ENCODE measurements around the gene SNTG2.
"Not testable (repeated sequence)": the region's sequence is repeated elsewhere in the genome, so short reads cannot be mapped to it uniquely, and the experiment has no call there.

Gene SNTG2

GRCh38 chr2:1078326-1078725 is 127.7 kb downstream of the SNTG2 start:
- H3K9ac ChIP-seq (ENCODE audit: low read depth, low read length), result no peak overlapping the region
- no peaks in the 10 kb centered on the region for H3K9me3 ChIP-seq (ENCODE audit: control insufficient read depth, insufficient read depth, low read length)
- no peaks in the 10 kb centered on the region for H3K4me1 ChIP-seq (ENCODE audit: insufficient read depth, low read length)
- no peaks in the 10 kb centered on the region for H3K36me3 ChIP-seq (ENCODE audit: insufficient read depth, low read length)

- Histone ChIP-seq H3K9ac (ENCODE audit: low read depth, low read length) (no peak overlapping the region), H3K4me1 (ENCODE audit: insufficient read depth, low read length) (no peaks in the 10 kb centered on the region), H3K36me3 (ENCODE audit: insufficient read depth, low read length) (no peaks in the 10 kb centered on the region), H3K9me3 (ENCODE audit: control insufficient read depth, insufficient read depth, low read length) (no peaks in the 10 kb centered on the region)
These were observed 129.5 kb downstream of the SNTG2 start for GRCh38 chr2:1079873-1080799.

- Histone ChIP-seq H3K9me3 (ENCODE audit: control insufficient read depth, insufficient read depth, low read length) (no peaks in the 10 kb centered on the region), H3K36me3 (ENCODE audit: insufficient read depth, low read length) (no peaks in the 10 kb centered on the region), H3K9ac (ENCODE audit: low read depth, low read length) (no peak overlapping the region), H3K4me1 (ENCODE audit: insufficient read depth, low read length) (no peaks in the 10 kb centered on the region)
These were observed 131.0 kb downstream of the SNTG2 start for GRCh38 chr2:1081451-1082225.

GRCh38 chr2:1082456-1083205 is 132.0 kb downstream of the SNTG2 start:
- no peaks in the 10 kb centered on the region for H3K36me3 ChIP-seq (ENCODE audit: insufficient read depth, low read length)
- no peaks in the 10 kb centered on the region for H3K9me3 ChIP-seq (ENCODE audit: control insufficient read depth, insufficient read depth, low read length)
- no peak overlapping the region for H3K9ac ChIP-seq (ENCODE audit: low read depth, low read length)
- no peaks in the 10 kb centered on the region for H3K4me1 ChIP-seq (ENCODE audit: insufficient read depth, low read length)

GRCh38 chr2:1088192-1088860 is 137.7 kb downstream of the SNTG2 start:
- Histone ChIP-seq H3K4me1 (ENCODE audit: insufficient read depth, low read length) (no peaks in the 10 kb centered on the region), H3K9me3 (ENCODE audit: control insufficient read depth, insufficient read depth, low read length) (no peaks in the 10 kb centered on the region), H3K36me3 (ENCODE audit: insufficient read depth, low read length) (no peaks in the 10 kb centered on the region), H3K9ac (ENCODE audit: low read depth, low read length) (no peak overlapping the region)

- H3K4me1 ChIP-seq (ENCODE audit: insufficient read depth, low read length), result no peaks in the 10 kb centered on the region
- no peaks in the 10 kb centered on the region for H3K9me3 ChIP-seq (ENCODE audit: control insufficient read depth, insufficient read depth, low read length)
- no peak overlapping the region for H3K9ac ChIP-seq (ENCODE audit: low read depth, low read length)
- H3K36me3 ChIP-seq (ENCODE audit: insufficient read depth, low read length), result no peaks in the 10 kb centered on the region
These were observed 138.3 kb downstream of the SNTG2 start for GRCh38 chr2:1088940-1089339.

- Histone ChIP-seq H3K36me3 (ENCODE audit: insufficient read depth, low read length) (no peaks in the 10 kb centered on the region), H3K9ac (ENCODE audit: low read depth, low read length) (no peak overlapping the region), H3K4me1 (ENCODE audit: insufficient read depth, low read length) (no peaks in the 10 kb centered on the region), H3K9me3 (ENCODE audit: control insufficient read depth, insufficient read depth, low read length) (no peaks in the 10 kb centered on the region)
These were observed 141.4 kb downstream of the SNTG2 start for GRCh38 chr2:1091895-1092585.

GRCh38 chr2:1093668-1094067 is 143.0 kb downstream of the SNTG2 start:
- H3K36me3 ChIP-seq (ENCODE audit: insufficient read depth, low read length); H3K4me1 ChIP-seq (ENCODE audit: insufficient read depth, low read length); H3K9me3 ChIP-seq (ENCODE audit: control insufficient read depth, insufficient read depth, low read length); H3K9ac ChIP-seq (ENCODE audit: low read depth, low read length): not testable (repeated sequence)

- Histone ChIP-seq H3K4me1 (ENCODE audit: insufficient read depth, low read length) (no peaks in the 10 kb centered on the region), H3K36me3 (ENCODE audit: insufficient read depth, low read length) (no peaks in the 10 kb centered on the region), H3K9me3 (ENCODE audit: control insufficient read depth, insufficient read depth, low read length) (no peaks in the 10 kb centered on the region), H3K9ac (ENCODE audit: low read depth, low read length) (no peak overlapping the region)
These were observed 146.5 kb downstream of the SNTG2 start for GRCh38 chr2:1097101-1097500.

- Histone ChIP-seq H3K9me3 (ENCODE audit: control insufficient read depth, insufficient read depth, low read length) (no peaks in the 10 kb centered on the region), H3K4me1 (ENCODE audit: insufficient read depth, low read length) (no peaks in the 10 kb centered on the region), H3K9ac (ENCODE audit: low read depth, low read length) (no peak overlapping the region), H3K36me3 (ENCODE audit: insufficient read depth, low read length) (no peaks in the 10 kb centered on the region)
These were observed 148.8 kb downstream of the SNTG2 start for GRCh38 chr2:1099418-1099817.

- Histone ChIP-seq H3K36me3 (ENCODE audit: insufficient read depth, low read length) (no peaks in the 10 kb centered on the region), H3K9ac (ENCODE audit: low read depth, low read length) (no peak overlapping the region), H3K4me1 (ENCODE audit: insufficient read depth, low read length) (no peaks in the 10 kb centered on the region), H3K9me3 (ENCODE audit: control insufficient read depth, insufficient read depth, low read length) (no peaks in the 10 kb centered on the region)
These were observed 150.5 kb downstream of the SNTG2 start for GRCh38 chr2:1101011-1101782.

GRCh38 chr2:1101982-1102590 is 151.4 kb downstream of the SNTG2 start:
- Histone ChIP-seq H3K36me3 (ENCODE audit: insufficient read depth, low read length) (no peaks in the 10 kb centered on the region), H3K9ac (ENCODE audit: low read depth, low read length) (no peak overlapping the region), H3K9me3 (ENCODE audit: control insufficient read depth, insufficient read depth, low read length) (no peaks in the 10 kb centered on the region), H3K4me1 (ENCODE audit: insufficient read depth, low read length) (no peaks in the 10 kb centered on the region)

GRCh38 chr2:1104364-1104763 is 153.7 kb downstream of the SNTG2 start:
- no peak overlapping the region for H3K9ac ChIP-seq (ENCODE audit: low read depth, low read length)
- no peaks in the 10 kb centered on the region for H3K9me3 ChIP-seq (ENCODE audit: control insufficient read depth, insufficient read depth, low read length)
- no peaks in the 10 kb centered on the region for H3K36me3 ChIP-seq (ENCODE audit: insufficient read depth, low read length)
- H3K4me1 ChIP-seq (ENCODE audit: insufficient read depth, low read length), result no peaks in the 10 kb centered on the region

Data from ES-I3 (cell line).